Measurements from ENCODE around the gene TOB1. TPM values are rescaled to one million over a fixed set of nuclear protein-coding genes. Genes with fewer than 3 reads are reported as not detected.
A peak's percentile ranks its signal among the peaks of the same experiment; 100 is the strongest.

The TOB1 gene
- total and polyA plus RNA-seq, 10 donors: 6.3 to 42.3 (median 23.1) TPM

DNA sequence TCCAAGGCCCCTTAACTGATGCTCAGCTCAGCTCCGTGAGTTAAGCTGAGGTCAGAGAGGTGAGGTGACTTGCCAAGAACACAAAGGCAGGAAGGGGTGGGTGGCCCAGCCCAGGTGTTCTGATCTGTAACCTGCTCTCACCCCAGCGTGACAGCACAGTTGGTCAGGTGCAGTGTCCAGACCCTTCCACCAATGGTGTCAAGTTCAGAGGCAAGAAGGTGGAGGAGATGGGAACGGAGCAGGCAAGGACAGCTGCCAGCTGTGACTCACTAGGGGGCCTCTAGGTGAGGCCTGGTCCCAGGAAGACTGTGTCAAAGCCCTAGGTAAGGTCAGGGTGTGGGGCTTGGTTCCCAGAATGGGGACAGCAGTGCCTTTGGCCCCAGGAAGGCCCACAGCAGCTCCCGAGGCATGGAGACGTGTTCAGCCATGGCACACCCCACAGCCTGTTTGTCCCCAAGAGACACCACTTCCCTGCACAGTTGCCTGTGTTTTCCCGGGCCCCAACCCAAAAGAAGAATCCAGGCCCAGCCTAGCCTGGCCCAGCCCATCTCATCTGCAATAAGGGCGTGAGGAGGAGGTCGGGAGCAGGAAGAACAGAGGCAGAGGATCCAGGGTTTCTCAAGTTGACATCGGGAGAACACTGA, 23.5 kb downstream of the TOB1 start:
- Histone ChIP-seq H3K4me1 (peaks cover 0 to 6% (median 0%) of the 10 kb centered on the region in 6 donors), H3K9me3 (no peaks in the 10 kb centered on the region), H3K27ac (no peak overlapping the region), H3K27me3 (replicated peaks in 1 of 7) (no peaks in the 10 kb centered on the region), H3K36me3 (no peaks in the 10 kb centered on the region), H3K4me3 (no peak overlapping the region)
- WGBS, 5 donors: 70 to 87% (median 78%) methylated on average over 9 of the region's 9 CpGs
- TF ChIP-seq, protein P1, sequence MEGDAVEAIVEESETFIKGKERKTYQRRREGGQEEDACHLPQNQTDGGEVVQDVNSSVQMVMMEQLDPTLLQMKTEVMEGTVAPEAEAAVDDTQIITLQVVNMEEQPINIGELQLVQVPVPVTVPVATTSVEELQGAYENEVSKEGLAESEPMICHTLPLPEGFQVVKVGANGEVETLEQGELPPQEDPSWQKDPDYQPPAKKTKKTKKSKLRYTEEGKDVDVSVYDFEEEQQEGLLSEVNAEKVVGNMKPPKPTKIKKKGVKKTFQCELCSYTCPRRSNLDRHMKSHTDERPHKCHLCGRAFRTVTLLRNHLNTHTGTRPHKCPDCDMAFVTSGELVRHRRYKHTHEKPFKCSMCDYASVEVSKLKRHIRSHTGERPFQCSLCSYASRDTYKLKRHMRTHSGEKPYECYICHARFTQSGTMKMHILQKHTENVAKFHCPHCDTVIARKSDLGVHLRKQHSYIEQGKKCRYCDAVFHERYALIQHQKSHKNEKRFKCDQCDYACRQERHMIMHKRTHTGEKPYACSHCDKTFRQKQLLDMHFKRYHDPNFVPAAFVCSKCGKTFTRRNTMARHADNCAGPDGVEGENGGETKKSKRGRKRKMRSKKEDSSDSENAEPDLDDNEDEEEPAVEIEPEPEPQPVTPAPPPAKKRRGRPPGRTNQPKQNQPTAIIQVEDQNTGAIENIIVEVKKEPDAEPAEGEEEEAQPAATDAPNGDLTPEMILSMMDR (IDR thresholded peaks at IDR 0.05 in 8 of 11, conservative IDR thresholded peaks at IDR 0.05 in 3 of 11): peak in 1 of 11 experiments; percentile 14
- no peak for TF ChIP-seq POLR2AphosphoS5 (IDR thresholded peaks at IDR 0.05)
- DNase-seq: no peak
- intact Hi-C loops (cut with DNase I; ENCODE audit: low total_unique reads): loop anchor here (10.0 kb wide), 1 partner anchor 298 kb away; the partner anchor contains the start of gene SPATA20

DNA sequence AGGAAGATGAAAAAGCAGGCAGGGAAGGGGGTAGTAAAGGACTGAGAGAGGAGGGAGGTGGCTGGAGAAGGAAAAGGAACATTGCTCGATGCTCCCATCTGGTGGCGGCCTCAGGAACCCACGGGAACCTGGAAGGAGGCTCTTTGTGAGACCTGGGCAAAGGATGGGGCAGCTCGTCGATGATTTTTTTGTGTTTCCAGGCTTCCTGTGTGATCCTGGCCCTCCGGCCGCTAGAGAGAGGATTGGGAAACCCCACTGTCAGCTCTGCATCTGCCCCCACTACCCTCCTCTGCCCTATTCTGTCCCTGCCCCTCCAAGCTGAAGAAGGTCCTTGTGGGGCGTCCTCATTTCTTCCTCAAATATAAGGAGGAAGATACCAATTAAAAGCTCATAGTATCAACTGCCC, 24.2 kb downstream of the TOB1 start:
- TF ChIP-seq POLR2A (IDR thresholded peaks at IDR 0.05): no peak
- TF ChIP-seq, protein P1 (IDR thresholded peaks at IDR 0.05 in 8 of 11, conservative IDR thresholded peaks at IDR 0.05 in 3 of 11): peak; percentile 57 to 88 (median 80)
- intact Hi-C loops (cut with DNase I; ENCODE audit: low total_unique reads): loop anchor here (2.0 to 10.0 kb wide), 2 partner anchors 59 to 297 kb away; partner anchors contain the start of gene SPATA20
- Histone ChIP-seq H3K4me1 (peaks cover 0 to 6% (median 0%) of the 10 kb centered on the region in 6 donors), H3K9me3 (no peaks in the 10 kb centered on the region), H3K27me3 (replicated peaks in 1 of 7) (no peaks in the 10 kb centered on the region), H3K4me3 (no peak overlapping the region), H3K27ac (no peak overlapping the region), H3K36me3 (no peaks in the 10 kb centered on the region)
- WGBS, 5 donors: 13 to 18% (median 15%) methylated on average over 8 of the region's 8 CpGs
- no peak for DNase-seq

DNA sequence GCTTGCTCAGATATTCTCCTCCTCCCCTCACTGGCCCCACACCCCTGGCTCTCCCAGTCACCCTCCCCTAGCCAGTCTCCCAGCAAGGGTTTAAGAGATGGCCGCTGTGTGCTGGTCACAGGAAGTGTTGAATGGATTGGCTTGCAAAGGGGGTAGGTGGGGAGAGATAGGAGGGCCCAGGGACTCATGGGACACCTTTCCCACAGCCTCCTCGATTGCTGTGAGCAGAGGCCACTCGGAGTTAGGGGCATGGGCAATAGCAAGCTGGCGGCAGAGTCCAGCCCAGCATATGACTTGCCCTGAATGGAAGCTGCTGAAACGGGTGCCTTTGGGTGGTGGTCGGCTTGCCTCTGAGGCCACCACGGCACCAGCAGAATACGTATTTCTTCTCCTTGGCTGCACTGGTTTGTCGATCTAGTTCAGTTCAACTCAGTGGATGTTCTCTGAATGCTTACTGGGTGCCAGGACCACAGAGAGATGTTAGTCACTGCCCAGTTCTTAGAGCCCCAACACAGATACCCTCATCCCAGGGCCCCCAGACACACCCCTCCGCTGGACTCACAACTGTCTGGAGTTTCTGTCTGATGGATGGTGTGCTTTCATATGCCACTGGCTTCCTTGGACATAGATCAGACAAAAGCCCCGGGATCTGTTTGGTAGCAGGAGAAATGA, 24.7 kb downstream of the TOB1 start:
- intact Hi-C loops (cut with DNase I; ENCODE audit: low total_unique reads): loop anchor here (2.0 to 10.0 kb wide), 2 partner anchors 59 to 297 kb away; partner anchors contain the start of gene SPATA20
- 68 to 83% (median 77%) methylated on average over 10 to 11 of the region's 11 CpGs for WGBS, 5 donors

More for the DNA sequence above, 24.7 kb downstream of the TOB1 start:
- no peak for DNase-seq
- Histone ChIP-seq H3K27me3 (replicated peaks in 1 of 7) (no peaks in the 10 kb centered on the region), H3K4me3 (no peak overlapping the region), H3K9me3 (no peaks in the 10 kb centered on the region), H3K36me3 (no peaks in the 10 kb centered on the region), H3K4me1 (peaks cover 0 to 6% (median 0%) of the 10 kb centered on the region in 6 donors), H3K27ac (no peak overlapping the region)
- no peak for TF ChIP-seq POLR2AphosphoS5 (IDR thresholded peaks at IDR 0.05)
- TF ChIP-seq, protein P1 (IDR thresholded peaks at IDR 0.05 in 8 of 11, conservative IDR thresholded peaks at IDR 0.05 in 3 of 11): no peak
- no peak for TF ChIP-seq POLR2A (IDR thresholded peaks at IDR 0.05)

Measured in spleen (tissue), 11 donors.